ENCODE results near the gene NAT8L. TPM values are rescaled to one million over a fixed set of nuclear protein-coding genes. Genes with fewer than 3 reads are reported as not detected.

Gene NAT8L
- total RNA-seq, 6 experiments from 2014 or later, result 0.05 to 0.14 (median 0.11) TPM; not detected in 1

DNA sequence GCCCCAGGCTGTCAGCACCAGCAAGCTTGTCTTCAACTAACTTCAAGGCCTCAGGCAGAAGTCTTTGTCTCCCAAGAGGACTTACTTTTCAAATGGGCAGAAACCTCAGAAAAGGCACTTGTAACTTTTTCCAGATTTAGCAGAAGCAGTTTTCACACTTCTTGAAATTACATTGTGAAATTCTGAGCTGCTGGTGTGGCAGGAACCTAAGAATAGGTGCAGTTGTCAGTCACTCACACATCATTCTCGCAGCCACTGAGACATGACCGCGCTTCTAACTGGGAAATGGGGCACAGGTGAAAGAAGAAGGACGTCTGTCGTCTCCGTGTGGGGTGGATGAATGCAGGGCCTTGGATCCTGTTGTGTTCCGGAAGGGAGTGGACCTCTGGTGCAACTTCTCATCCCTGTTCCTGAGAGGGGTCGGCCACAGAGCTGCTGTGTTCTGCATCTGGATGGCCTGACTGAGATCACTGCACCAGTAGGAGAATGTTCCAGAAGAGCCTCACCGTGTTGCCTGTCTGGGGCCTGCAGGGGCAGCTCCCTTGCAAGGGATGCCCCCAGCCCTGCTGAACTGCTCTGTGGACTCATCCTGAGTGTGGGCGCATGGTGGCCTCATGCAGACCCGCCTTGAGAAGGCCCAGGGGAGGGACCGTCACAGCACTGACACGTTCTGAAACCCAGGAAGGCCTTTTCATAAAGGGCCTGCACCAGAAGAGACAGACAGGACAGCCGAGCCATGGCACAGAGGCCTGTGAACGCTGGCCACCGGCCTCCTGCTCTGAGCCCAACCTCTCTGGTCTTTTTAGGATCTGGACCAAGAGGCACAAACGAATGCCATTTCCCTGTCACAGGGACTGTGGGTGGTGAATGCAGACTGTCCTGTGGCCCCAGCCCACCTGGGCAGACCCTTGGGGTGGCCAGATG, 18.7 kb downstream of the NAT8L start:
- H3K4me1 Mint-ChIP-seq (ENCODE audit: low read depth), result peaks cover 5% of the 10 kb centered on the region; the same call in 1 of the 2 replicates
- H3K27ac Mint-ChIP-seq, result no peak overlapping the region
- no peak for TF ChIP-seq CTCF (IDR thresholded peaks at IDR 0.05)
- H3K4me3 Mint-ChIP-seq, result no peak overlapping the region
- no peaks in the 10 kb centered on the region for H3K9me3 Mint-ChIP-seq
- no peaks in the 10 kb centered on the region for H3K36me3 Mint-ChIP-seq (ENCODE audit: low read depth)
- DNase-seq, result no peak
- H3K27me3 Mint-ChIP-seq (ENCODE audit: insufficient read depth), result peaks cover 2% of the 10 kb centered on the region

GRCh38 chr4:2078584-2078983, 19.5 kb downstream of the NAT8L start:
- no peaks in the 10 kb centered on the region for H3K9me3 Mint-ChIP-seq
- peaks cover 4% of the 10 kb centered on the region for H3K27me3 Mint-ChIP-seq (ENCODE audit: insufficient read depth)
- peak; percentile 33 for DNase-seq
- H3K27ac Mint-ChIP-seq, result no peak overlapping the region
- TF ChIP-seq CTCF (IDR thresholded peaks at IDR 0.05), result no peak
- peaks cover 5% of the 10 kb centered on the region; the same call in 1 of the 2 replicates for H3K4me1 Mint-ChIP-seq (ENCODE audit: low read depth)
- no peaks in the 10 kb centered on the region for H3K36me3 Mint-ChIP-seq (ENCODE audit: low read depth)
- H3K4me3 Mint-ChIP-seq, result no peak overlapping the region

- Mint-ChIP-seq H3K27me3 (ENCODE audit: insufficient read depth) (peaks cover 4% of the 10 kb centered on the region), H3K27ac (no peak overlapping the region), H3K9me3 (no peaks in the 10 kb centered on the region), H3K4me1 (ENCODE audit: low read depth) (peaks cover 5% of the 10 kb centered on the region; the same call in 1 of the 2 replicates), H3K36me3 (ENCODE audit: low read depth) (no peaks in the 10 kb centered on the region), H3K4me3 (no peak overlapping the region)
- TF ChIP-seq CTCF (IDR thresholded peaks at IDR 0.05), result no peak
- DNase-seq, result no peak
Measured at GRCh38 chr4:2079006-2079405, 19.9 kb downstream of the NAT8L start.

DNA sequence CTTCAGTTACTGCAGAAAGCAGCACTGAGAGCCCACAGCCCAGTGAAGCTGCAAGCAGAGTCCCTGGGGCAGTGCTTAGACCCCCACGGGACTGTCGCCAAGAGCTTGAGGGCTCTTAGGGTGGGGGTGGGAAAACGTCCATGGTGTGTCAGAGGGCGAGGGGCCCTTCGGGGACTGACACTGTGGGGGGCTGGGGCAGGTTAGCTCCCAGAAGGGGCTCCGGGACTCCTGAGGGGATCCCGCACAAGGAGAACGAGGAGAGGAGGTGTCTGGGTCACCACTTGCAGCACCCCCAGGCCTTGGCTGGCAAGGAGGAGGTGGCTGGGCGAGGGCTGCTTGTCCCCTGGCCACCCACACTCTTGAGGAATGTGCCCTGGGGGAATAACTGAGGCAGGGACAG, 20.8 kb downstream of the NAT8L start:
- no peak for TF ChIP-seq CTCF (IDR thresholded peaks at IDR 0.05)
- Mint-ChIP-seq H3K27ac (no peak overlapping the region), H3K27me3 (ENCODE audit: insufficient read depth) (peaks cover 4% of the 10 kb centered on the region; the same call in 1 of the 2 replicates), H3K9me3 (no peaks in the 10 kb centered on the region), H3K4me1 (ENCODE audit: low read depth) (peaks cover 5% of the 10 kb centered on the region; the same call in 1 of the 2 replicates), H3K36me3 (ENCODE audit: low read depth) (no peaks in the 10 kb centered on the region), H3K4me3 (no peak overlapping the region)
- DNase-seq, result no peak

DNA sequence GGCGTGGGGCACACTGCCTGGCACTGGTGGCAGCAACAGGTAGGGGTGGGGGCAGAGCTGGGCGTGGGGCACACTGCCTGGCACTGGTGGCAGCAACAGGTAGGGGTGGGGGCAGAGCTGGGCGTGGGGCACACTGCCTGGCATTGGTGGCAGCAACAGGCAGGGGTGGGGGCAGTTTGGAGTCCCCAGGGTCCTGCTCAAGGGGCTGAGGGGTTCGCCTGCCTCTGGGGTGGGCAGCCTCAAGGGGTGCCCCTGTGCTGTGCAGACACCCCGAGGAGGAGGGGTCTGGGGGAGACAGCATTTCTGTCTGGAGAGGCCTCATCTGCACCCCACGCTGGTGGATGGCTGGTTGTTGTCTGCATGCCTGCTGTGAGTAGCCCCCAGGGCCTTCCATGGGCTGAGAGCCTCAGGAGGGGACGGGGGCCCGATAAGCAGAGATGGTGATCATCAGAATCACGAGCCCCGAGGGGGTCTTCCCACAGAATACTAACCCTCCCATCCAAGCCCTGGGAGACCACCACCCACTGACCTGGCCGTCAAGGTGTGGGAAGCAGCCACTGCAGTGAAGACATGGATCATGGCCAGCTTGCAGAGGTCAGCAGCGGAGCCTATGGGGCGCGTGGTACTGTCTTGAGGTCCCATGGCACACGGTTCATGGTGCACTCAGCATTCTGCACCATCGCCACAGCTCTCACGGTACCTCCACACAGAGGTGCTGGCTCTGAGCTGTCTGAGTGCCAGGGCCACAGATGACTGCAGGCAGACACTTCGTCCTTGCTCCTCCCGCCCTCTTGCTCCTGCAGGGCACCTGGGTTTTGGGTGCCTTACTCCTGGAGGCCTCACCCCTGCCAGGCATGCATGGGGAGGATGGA, 21.5 kb downstream of the NAT8L start:
- Mint-ChIP-seq H3K9me3 (no peaks in the 10 kb centered on the region), H3K27me3 (ENCODE audit: insufficient read depth) (peaks cover 4% of the 10 kb centered on the region; the same call in 1 of the 2 replicates), H3K4me3 (no peak overlapping the region), H3K4me1 (ENCODE audit: low read depth) (peaks cover 5% of the 10 kb centered on the region; the same call in 1 of the 2 replicates), H3K36me3 (ENCODE audit: low read depth) (no peaks in the 10 kb centered on the region), H3K27ac (no peak overlapping the region)
- TF ChIP-seq CTCF (IDR thresholded peaks at IDR 0.05), result no peak
- DNase-seq, result no peak

Data from HFFc6 (cell line).